ENCODE measurements around the gene SYT5. TPM values are rescaled to one million over a fixed set of nuclear protein-coding genes. Genes with fewer than 3 reads are reported as not detected.

Gene SYT5
- total and polyA plus RNA-seq, 9 donors = 0.07 to 2.0 (median 0.08) TPM; not detected in 4

Other genes with a start within 250 kb of the SYT5 start
- not detected for gene NLRP7, start 232.8 kb downstream of the SYT5 start, total RNA-seq
- under 1 TPM in 2 of 8 donors, not detected in 6; 0.08 to 0.09 TPM for gene NLRP7, start 232.8 kb downstream of the SYT5 start, polyA plus RNA-seq (ENCODE audit: insufficient read depth in 1 of 8, insufficient read length in 8 of 8, low replicate concordance in 1 of 8)
- 1.3 TPM for gene NLRP2, start 213.9 kb downstream of the SYT5 start, total RNA-seq
- gene NLRP2, start 213.9 kb downstream of the SYT5 start, polyA plus RNA-seq (ENCODE audit: insufficient read depth in 1 of 8, insufficient read length in 8 of 8, low replicate concordance in 1 of 8) = 1 to 10 TPM in 4 of 8 donors, under 1 TPM in 4; 0.31 to 3.5 (median 0.96) TPM
- 0.09 TPM for gene GP6, start 142.0 kb downstream of the SYT5 start, total RNA-seq
- under 1 TPM in 7 of 8 donors, not detected in 1; 0.10 to 0.56 (median 0.20) TPM for gene GP6, start 142.0 kb downstream of the SYT5 start, polyA plus RNA-seq (ENCODE audit: insufficient read depth in 1 of 8, insufficient read length in 8 of 8, low replicate concordance in 1 of 8)
- 11.5 TPM for gene RDH13, start 117.1 kb downstream of the SYT5 start, total RNA-seq
- 10 to 100 TPM in 7 of 8 donors, 1 to 10 TPM in 1; 7.2 to 16.7 (median 12.1) TPM for gene RDH13, start 117.1 kb downstream of the SYT5 start, polyA plus RNA-seq (ENCODE audit: insufficient read depth in 1 of 8, insufficient read length in 8 of 8, low replicate concordance in 1 of 8)
- gene EPS8L1, start 104.4 kb downstream of the SYT5 start, total RNA-seq = 2.3 TPM
- 1 to 10 TPM; 2.0 to 8.4 (median 4.2) TPM for gene EPS8L1, start 104.4 kb downstream of the SYT5 start, polyA plus RNA-seq (ENCODE audit: insufficient read depth in 1 of 8, insufficient read length in 8 of 8, low replicate concordance in 1 of 8)
- gene PPP1R12C, start 62.7 kb downstream of the SYT5 start, total RNA-seq = 59.9 TPM
- 100 to 1,000 TPM in 3 of 8 donors, 10 to 100 TPM in 5; 59.4 to 106 (median 92.8) TPM for gene PPP1R12C, start 62.7 kb downstream of the SYT5 start, polyA plus RNA-seq (ENCODE audit: insufficient read depth in 1 of 8, insufficient read length in 8 of 8, low replicate concordance in 1 of 8)
- 387 TPM for gene TNNT1, start 31.1 kb downstream of the SYT5 start, total RNA-seq
- 1,000 to 10,000 TPM in 2 of 8 donors, 100 to 1,000 TPM in 6; 448 to 1,171 (median 607) TPM for gene TNNT1, start 31.1 kb downstream of the SYT5 start, polyA plus RNA-seq (ENCODE audit: insufficient read depth in 1 of 8, insufficient read length in 8 of 8, low replicate concordance in 1 of 8)
- 0.80 TPM for gene TNNI3, start 22.6 kb downstream of the SYT5 start, total RNA-seq
- gene TNNI3, start 22.6 kb downstream of the SYT5 start, polyA plus RNA-seq (ENCODE audit: insufficient read depth in 1 of 8, insufficient read length in 8 of 8, low replicate concordance in 1 of 8) = 1 to 10 TPM; 1.1 to 3.1 (median 1.5) TPM
- 0.13 TPM for gene DNAAF3, start 13.7 kb downstream of the SYT5 start, total RNA-seq
- gene DNAAF3, start 13.7 kb downstream of the SYT5 start, polyA plus RNA-seq (ENCODE audit: insufficient read depth in 1 of 8, insufficient read length in 8 of 8, low replicate concordance in 1 of 8) = 1 to 10 TPM in 1 of 8 donors, under 1 TPM in 7; 0.15 to 1.1 (median 0.38) TPM
- 0.58 TPM for gene PTPRH, start 29.2 kb upstream of the SYT5 start, total RNA-seq
- 1 to 10 TPM in 1 of 8 donors, under 1 TPM in 7; 0.14 to 2.1 (median 0.24) TPM for gene PTPRH, start 29.2 kb upstream of the SYT5 start, polyA plus RNA-seq (ENCODE audit: insufficient read depth in 1 of 8, insufficient read length in 8 of 8, low replicate concordance in 1 of 8)
- 1.1 TPM for gene TMEM86B, start 48.5 kb upstream of the SYT5 start, total RNA-seq
- 1 to 10 TPM; 1.8 to 4.8 (median 2.9) TPM for gene TMEM86B, start 48.5 kb upstream of the SYT5 start, polyA plus RNA-seq (ENCODE audit: insufficient read depth in 1 of 8, insufficient read length in 8 of 8, low replicate concordance in 1 of 8)
- 12.5 TPM for gene PPP6R1, start 78.7 kb upstream of the SYT5 start, total RNA-seq
- 10 to 100 TPM; 26.3 to 37.2 (median 32.3) TPM for gene PPP6R1, start 78.7 kb upstream of the SYT5 start, polyA plus RNA-seq (ENCODE audit: insufficient read depth in 1 of 8, insufficient read length in 8 of 8, low replicate concordance in 1 of 8)
- 14.5 TPM for gene HSPBP1, start 99.8 kb upstream of the SYT5 start, total RNA-seq
- gene HSPBP1, start 99.8 kb upstream of the SYT5 start, polyA plus RNA-seq (ENCODE audit: insufficient read depth in 1 of 8, insufficient read length in 8 of 8, low replicate concordance in 1 of 8) = 10 to 100 TPM; 26.2 to 34.9 (median 30.6) TPM
- gene BRSK1, start 103.7 kb upstream of the SYT5 start, total RNA-seq = 5.4 TPM
- 10 to 100 TPM in 5 of 8 donors, 1 to 10 TPM in 3; 7.4 to 13.7 (median 10.6) TPM for gene BRSK1, start 103.7 kb upstream of the SYT5 start, polyA plus RNA-seq (ENCODE audit: insufficient read depth in 1 of 8, insufficient read length in 8 of 8, low replicate concordance in 1 of 8)
- 0.53 TPM for gene TMEM150B, start 145.1 kb upstream of the SYT5 start, total RNA-seq
- 1 to 10 TPM in 3 of 8 donors, under 1 TPM in 5; 0.36 to 3.8 (median 0.87) TPM for gene TMEM150B, start 145.1 kb upstream of the SYT5 start, polyA plus RNA-seq (ENCODE audit: insufficient read depth in 1 of 8, insufficient read length in 8 of 8, low replicate concordance in 1 of 8)
- gene KMT5C, start 159.6 kb upstream of the SYT5 start, total RNA-seq = 16.9 TPM
- gene KMT5C, start 159.6 kb upstream of the SYT5 start, polyA plus RNA-seq (ENCODE audit: insufficient read depth in 1 of 8, insufficient read length in 8 of 8, low replicate concordance in 1 of 8) = 10 to 100 TPM; 13.4 to 34.1 (median 24.7) TPM
- gene COX6B2, start 174.4 kb upstream of the SYT5 start, total RNA-seq = not detected
- 1 to 10 TPM in 1 of 8 donors, under 1 TPM in 5, not detected in 2; 0.09 to 2.4 (median 0.23) TPM for gene COX6B2, start 174.4 kb upstream of the SYT5 start, polyA plus RNA-seq (ENCODE audit: insufficient read depth in 1 of 8, insufficient read length in 8 of 8, low replicate concordance in 1 of 8)
- not detected for gene GARIN5B, start 183.0 kb upstream of the SYT5 start, total RNA-seq
- gene GARIN5B, start 183.0 kb upstream of the SYT5 start, polyA plus RNA-seq (ENCODE audit: insufficient read depth in 1 of 8, insufficient read length in 8 of 8, low replicate concordance in 1 of 8) = not detected
- gene IL11, start 190.2 kb upstream of the SYT5 start, total RNA-seq = 0.31 TPM
- under 1 TPM; 0.12 to 0.61 (median 0.40) TPM for gene IL11, start 190.2 kb upstream of the SYT5 start, polyA plus RNA-seq (ENCODE audit: insufficient read depth in 1 of 8, insufficient read length in 8 of 8, low replicate concordance in 1 of 8)
- gene TMEM190, start 196.5 kb upstream of the SYT5 start, total RNA-seq = not detected
- gene TMEM190, start 196.5 kb upstream of the SYT5 start, polyA plus RNA-seq (ENCODE audit: insufficient read depth in 1 of 8, insufficient read length in 8 of 8, low replicate concordance in 1 of 8) = under 1 TPM in 1 of 8 donors, not detected in 7; 0.50 TPM
- 0.18 TPM for gene TMEM238, start 204.0 kb upstream of the SYT5 start, total RNA-seq
- gene TMEM238, start 204.0 kb upstream of the SYT5 start, polyA plus RNA-seq (ENCODE audit: insufficient read depth in 1 of 8, insufficient read length in 8 of 8, low replicate concordance in 1 of 8) = under 1 TPM; 0.14 to 0.49 (median 0.27) TPM
- 463 TPM for gene RPL28, start 205.6 kb upstream of the SYT5 start, total RNA-seq
- gene RPL28, start 205.6 kb upstream of the SYT5 start, polyA plus RNA-seq (ENCODE audit: insufficient read depth in 1 of 8, insufficient read length in 8 of 8, low replicate concordance in 1 of 8) = 1,000 to 10,000 TPM; 1,674 to 2,410 (median 1,842) TPM
- gene UBE2S, start 227.5 kb upstream of the SYT5 start, total RNA-seq = 31.4 TPM
- 10 to 100 TPM; 40.8 to 70.1 (median 60.1) TPM for gene UBE2S, start 227.5 kb upstream of the SYT5 start, polyA plus RNA-seq (ENCODE audit: insufficient read depth in 1 of 8, insufficient read length in 8 of 8, low replicate concordance in 1 of 8)

Measured in muscle of leg (tissue), 9 donors.